ENCODE results near the gene SHTN1.

The SHTN1 gene

DNA sequence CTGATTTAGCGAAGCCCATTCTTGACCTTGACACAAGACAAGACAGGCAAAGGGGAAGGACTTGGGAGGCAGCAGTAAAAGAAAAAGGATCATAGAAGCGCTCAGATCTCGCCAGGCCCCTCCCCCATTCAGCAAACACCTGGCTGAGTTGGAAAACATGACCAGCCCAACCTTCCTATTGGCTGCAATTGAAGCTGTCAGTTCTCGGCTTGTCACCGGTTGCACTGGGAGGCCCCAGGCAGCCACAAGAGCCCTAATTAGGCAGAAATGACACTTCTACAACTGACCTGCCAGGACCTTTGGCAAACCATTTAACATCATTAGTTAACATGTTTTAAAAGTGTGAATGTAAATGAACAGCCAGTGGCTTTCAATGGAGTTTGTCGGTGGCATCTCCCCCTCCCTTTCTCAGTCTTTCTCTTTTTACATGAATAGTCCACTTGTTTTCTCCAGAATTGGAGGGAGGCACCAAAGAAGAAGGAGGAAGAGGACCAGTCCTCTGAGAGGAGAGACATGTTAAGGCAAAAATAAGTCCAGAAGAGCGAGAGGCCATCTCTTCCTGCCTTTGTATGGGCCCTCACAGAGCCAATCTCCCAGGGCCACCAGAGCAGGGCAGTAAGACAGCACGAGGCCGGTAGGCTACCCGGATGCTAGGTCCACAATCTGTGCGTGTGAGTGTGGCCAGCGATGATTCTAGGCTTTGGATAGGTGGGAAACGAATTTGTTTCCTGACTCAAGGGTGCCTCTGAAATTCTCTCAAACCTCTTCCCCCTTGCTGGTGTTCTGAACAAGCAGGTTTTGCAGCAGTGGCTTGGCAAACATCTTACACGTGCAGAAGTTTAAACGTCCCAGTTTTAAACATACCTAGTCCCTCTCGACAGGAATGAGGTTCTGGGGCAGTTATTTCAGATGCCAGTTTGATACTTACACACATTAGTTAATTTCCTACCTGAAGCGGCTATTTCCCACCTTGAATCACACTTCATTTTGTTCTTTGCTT, 170.7 kb downstream of the SHTN1 start:
- Mint-ChIP-seq H3K27me3 (no peaks in the 10 kb centered on the region), H3K4me3 (no peak overlapping the region), H3K36me3 (no peaks in the 10 kb centered on the region), H3K4me1 (no peaks in the 10 kb centered on the region), H3K27ac (no peak overlapping the region), H3K9me3 (no peaks in the 10 kb centered on the region)
- no peak for DNase-seq
- CTCF ChIA-PET = no interaction called here

- no peaks in the 10 kb centered on the region for H3K9me3 Mint-ChIP-seq
- no peak overlapping the region for H3K27ac Mint-ChIP-seq
- no peaks in the 10 kb centered on the region for H3K4me1 Mint-ChIP-seq
- H3K36me3 Mint-ChIP-seq = no peaks in the 10 kb centered on the region
- no peaks in the 10 kb centered on the region for H3K27me3 Mint-ChIP-seq
- no peak for DNase-seq
- CTCF ChIA-PET = no interaction called here
- H3K4me3 Mint-ChIP-seq = no peak overlapping the region
Measured at GRCh38 chr10:116831790-116832189, 173.2 kb downstream of the SHTN1 start.
